SK-N-SH (cell line): ENCODE measurements around the gene SST. TPM values are rescaled to one million over a fixed set of nuclear protein-coding genes. Genes with fewer than 3 reads are reported as not detected.
"Not testable (repeated sequence)": the region's sequence is repeated elsewhere in the genome, so short reads cannot be mapped to it uniquely, and the experiment has no call there.

ENCODE experiments used
- CTCF ChIA-PET: fragments of 300-600, 350-600 bp; formaldehyde crosslinking; extraction: SDS; loops from one replicate; lab custom pipeline; 2021; lab: Yijun Ruan, JAX
- POLR2A ChIA-PET: fragments of 350-600 bp; sonication (Branson Sonifier 250); formaldehyde crosslinking; extraction: SDS; loops from one replicate; lab custom pipeline; 2020; ENCODE audit warnings: antibody characterized with exemption, inconsistent platforms; lab: Yijun Ruan, JAX
- DNase-seq: peaks from one replicate; pipeline ENCODE4 v3.0.0; 2012
- H2AFZ ChIP-seq: fragments of 200-600 bp; sonication (generic); 2 replicates; pipeline ENCODE4 v1.8.1; 2016; ENCODE audit warnings: antibody characterized with exemption, mild to moderate bottlenecking, low read depth
- H3F3A ChIP-seq: fragments of 200-600 bp; sonication (generic); replicated peaks from 2 replicates; pipeline ENCODE3; 2016; ENCODE audit warnings: antibody characterized with exemption, mild to moderate bottlenecking; ENCODE audit not compliant: insufficient read depth
- H3K27ac ChIP-seq, 2 experiments: fragments of 200-500 bp in 1 of 2; fragments of 200-600 bp in 1 of 2; sonication (Bioruptor generic) in 1 of 2; sonication (generic), shearing (Covaris generic) in 1 of 2; 2 replicates each; pipeline versions ENCODE4 v1.5.1 to v1.6.1; 2014 to 2016; ENCODE audit warnings: low read depth in 2 of 2, inconsistent platforms in 1 of 2, low read length in 1 of 2, mild to moderate bottlenecking in 1 of 2, mixed read lengths in 1 of 2
- H3K27me3 ChIP-seq: fragments of 200-600 bp; sonication (generic), shearing (Covaris generic); 2 replicates; pipeline ENCODE4 v1.6.1; 2016; ENCODE audit warnings: mixed run types; ENCODE audit not compliant: insufficient read depth
- H3K36me3 ChIP-seq, 2 experiments: fragments of 200-500 bp in 1 of 2; fragments of 200-600 bp in 1 of 2; sonication (Bioruptor generic) in 1 of 2; sonication (generic) in 1 of 2; replicated peaks in 1 of 2; 2 replicates each; pipeline versions ENCODE3 to v1.5.1; 2014 to 2016; ENCODE audit warnings: low read length in 1 of 2, mild to moderate bottlenecking in 1 of 2; ENCODE audit not compliant: insufficient read depth in 2 of 2, control insufficient read depth in 1 of 2
- H3K4me1 ChIP-seq, 2 experiments: fragments of 200-500 bp in 1 of 2; fragments of 200-600 bp in 1 of 2; sonication (Bioruptor generic) in 1 of 2; sonication (generic), shearing (Covaris generic) in 1 of 2; 2 replicates each; pipeline versions ENCODE4 v1.5.1 to v1.6.1; 2014 to 2016; ENCODE audit warnings: low read depth in 1 of 2, low read length in 1 of 2, mixed run types in 1 of 2; ENCODE audit not compliant: insufficient read depth in 2 of 2, control insufficient read depth in 1 of 2
- H3K4me2 ChIP-seq: fragments of 200-600 bp; sonication (generic), shearing (Covaris generic); 2 replicates; pipeline ENCODE4 v1.6.1; 2017; ENCODE audit warnings: mixed run types
- H3K4me3 ChIP-seq, 2 experiments: fragments of 200-500 bp in 1 of 2; fragments of 200-600 bp in 1 of 2; sonication (Bioruptor generic) in 1 of 2; sonication (generic), shearing (Covaris generic) in 1 of 2; 2 replicates each; pipeline versions ENCODE4 v1.5.1 to v1.8.1; 2014 to 2016; ENCODE audit warnings: low read depth in 2 of 2, inconsistent platforms in 1 of 2, low read length in 1 of 2, mild to moderate bottlenecking in 1 of 2, mixed read lengths in 1 of 2, moderate library complexity in 1 of 2
- H3K79me2 ChIP-seq: fragments of 200-600 bp; sonication (generic); 2 replicates; pipeline ENCODE4 v1.8.1; 2017; ENCODE audit warnings: mild to moderate bottlenecking; ENCODE audit not compliant: insufficient read depth
- H3K9ac ChIP-seq: fragments of 200-600 bp; sonication (generic); 2 replicates; pipeline ENCODE4 v1.6.1; 2017; ENCODE audit warnings: mixed run types
- H3K9me2 ChIP-seq: fragments of 200-600 bp; sonication (generic); 2 replicates; pipeline ENCODE4 v1.6.1; 2017; ENCODE audit warnings: mixed run types
- H3K9me3 ChIP-seq: fragments of 200-600 bp; sonication (generic); 2 replicates; pipeline ENCODE4 v1.6.1; 2017; ENCODE audit warnings: mixed run types, mild to moderate bottlenecking, moderate library complexity
- H4K20me1 ChIP-seq: fragments of 200-600 bp; sonication (generic); 2 replicates; pipeline ENCODE4 v1.6.1; 2017; ENCODE audit warnings: mild to moderate bottlenecking, mixed run types; ENCODE audit not compliant: insufficient read depth
- CHD2 ChIP-seq: fragments of 150-350 bp; IDR thresholded peaks from 2 replicates; pipeline ENCODE4 v1.6.1; 2018; ENCODE audit warnings: low read length; ENCODE audit not compliant: partially characterized antibody
- EP300 ChIP-seq, 2 experiments: IDR thresholded peaks; 2 replicates each; pipeline versions ENCODE4 v1.4.0 to v1.6.1; 2012; ENCODE audit warnings: borderline replicate concordance in 1 of 2, low read depth in 1 of 2, low read length in 1 of 2
- FOSL2 ChIP-seq: IDR thresholded peaks from 2 replicates; pipeline ENCODE4 v1.4.0; 2012; ENCODE audit warnings: low read depth, mild to moderate bottlenecking, moderate library complexity, borderline replicate concordance
- FOXJ3 ChIP-seq: sonication (generic); formaldehyde crosslinking; IDR thresholded peaks from 2 replicates; pipeline ENCODE4 v1.5.1; 2020; ENCODE audit warnings: mild to moderate bottlenecking, missing genetic modification reagents
- FOXM1 ChIP-seq: IDR thresholded peaks from 2 replicates; pipeline ENCODE4 v1.4.0; 2012; ENCODE audit warnings: low read depth, mild to moderate bottlenecking
- GABPA ChIP-seq: IDR thresholded peaks from 2 replicates; pipeline ENCODE4 v1.4.0; 2012; ENCODE audit warnings: low read depth, mild to moderate bottlenecking
- GATA2 ChIP-seq: sonication (generic); formaldehyde crosslinking; IDR thresholded peaks from 2 replicates; pipeline ENCODE4 v1.5.0; 2020; ENCODE audit warnings: mild to moderate bottlenecking, missing genetic modification reagents
- MAX ChIP-seq: IDR thresholded peaks from 2 replicates; pipeline ENCODE4 v1.4.0; 2012; ENCODE audit warnings: low read depth
- NFIC ChIP-seq: IDR thresholded peaks from 2 replicates; pipeline ENCODE4 v1.4.0; 2012; ENCODE audit warnings: borderline replicate concordance
- NRF1 ChIP-seq: IDR thresholded peaks from 2 replicates; pipeline ENCODE4 v1.6.1; 2012; ENCODE audit warnings: low read depth, mild to moderate bottlenecking, low read length
- POLR2AphosphoS5 ChIP-seq: IDR thresholded peaks from 2 replicates; pipeline ENCODE4 v1.6.1; 2012; ENCODE audit warnings: low read depth, low read length
- RAD21 ChIP-seq: IDR thresholded peaks from 2 replicates; pipeline ENCODE4 v1.6.1; 2012; ENCODE audit warnings: mild to moderate bottlenecking, low read length
- RCOR1 ChIP-seq: fragments of 150-350 bp; IDR thresholded peaks from 2 replicates; pipeline ENCODE4 v1.6.1; 2017; ENCODE audit warnings: antibody characterized with exemption, low read length
- REST ChIP-seq: IDR thresholded peaks from 2 replicates; pipeline ENCODE4 v1.6.1; 2012; ENCODE audit warnings: mild to moderate bottlenecking, low read depth, low read length, moderate library complexity
- USF1 ChIP-seq: IDR thresholded peaks from 2 replicates; pipeline ENCODE4 v1.4.0; 2012; ENCODE audit warnings: low read depth, borderline replicate concordance
- ZBTB33 ChIP-seq: IDR thresholded peaks from 2 replicates; pipeline ENCODE4 v1.4.0; 2012; ENCODE audit warnings: low read depth, borderline replicate concordance
- WGBS: methylation state at CpG from one replicate; pipeline ENCODE4 v1.1.6; 2017; ENCODE audit warnings: low lambda C conversion rate; 5-methylcytosine and 5-hydroxymethylcytosine counted together
- polyA plus RNA-seq, 3 experiments: library from polyadenylated mRNA; depleted of rRNA; stranded (reverse); fragments of >200 nt; gene quantifications; 2 replicates each; pipeline ENCODE4 v1.2.3, GENCODE V29; 2012

Gene SST
- polyA plus RNA-seq, 1 of the 3 experiments (the other 2 are of a cell fraction) = not detected

GRCh38 chr3:187646906-187647660, 23.1 kb downstream of the SST start (continued):
- no peak for TF ChIP-seq MAX
- no peak for TF ChIP-seq POLR2AphosphoS5

- DNase-seq, H3K27ac ChIP-seq, H3K9me2 ChIP-seq, H3K4me2 ChIP-seq, H4K20me1 ChIP-seq, POLR2A ChIA-PET, H3K9me3 ChIP-seq, H3K36me3 ChIP-seq, H3K27me3 ChIP-seq, CTCF ChIA-PET, H3K4me3 ChIP-seq, H3K9ac ChIP-seq, H2AFZ ChIP-seq, H3F3A ChIP-seq, H3K79me2 ChIP-seq, H3K4me1 ChIP-seq: not testable (repeated sequence)
- 5% methylated on average over 1 of the region's 1 CpG for WGBS
These were observed 24.8 kb downstream of the SST start for GRCh38 chr3:187645379-187645778.

- 4% methylated on average over 5 of the region's 5 CpGs for WGBS
- Histone ChIP-seq H3K9me3 (no peaks in the 10 kb centered on the region), H2AFZ (no peak overlapping the region), H3K4me3 (no peak overlapping the region), H3K27me3 (no peaks in the 10 kb centered on the region; the same call in 1 of the 2 replicates), H3K4me1 (no peaks in the 10 kb centered on the region), H4K20me1 (no peaks in the 10 kb centered on the region), H3K9ac (no peak overlapping the region), H3K4me2 (no peak overlapping the region), H3K36me3 (no peaks in the 10 kb centered on the region), H3K27ac (no peak overlapping the region), H3K9me2 (no peaks in the 10 kb centered on the region), H3F3A (no peaks in the 10 kb centered on the region), H3K79me2 (no peaks in the 10 kb centered on the region)
- ChIA-PET POLR2A (no interaction called here), CTCF (no interaction called here)
- TF ChIP-seq CHD2 (no peak), FOSL2 (no peak), FOXJ3 (CRISPR knock-in tag) (no peak), NRF1 (no peak), RAD21 (no peak), GATA2 (CRISPR knock-in tag) (no peak), EP300 (IDR thresholded peaks at IDR 0.05; ENCODE audit: borderline replicate concordance in 1 of 2, low read depth in 1 of 2, low read length in 1 of 2) (no peak), USF1 (no peak), GABPA (no peak), FOXM1 (no peak), MAX (no peak), NFIC (no peak), REST (no peak), RCOR1 (no peak), ZBTB33 (no peak)
- DNase-seq = no peak
These were observed 27.3 kb downstream of the SST start for GRCh38 chr3:187642861-187643260.
